ENCODE results near the gene SFXN5.
"Not testable (repeated sequence)": the region's sequence is repeated elsewhere in the genome, so short reads cannot be mapped to it uniquely, and the experiment has no call there.

The SFXN5 gene

GRCh38 chr2:73101626-73102256, 30.2 kb upstream of the SFXN5 start:
- DNase-seq (ENCODE audit: low read depth in 3 of 3): no peak

- no peak for DNase-seq (ENCODE audit: low read depth in 3 of 3)
Measured at GRCh38 chr2:73100956-73101355, 29.4 kb upstream of the SFXN5 start.

GRCh38 chr2:73099486-73099885, 28.0 kb upstream of the SFXN5 start:
- no peak for DNase-seq (ENCODE audit: low read depth in 3 of 3)

GRCh38 chr2:73095910-73096309, 24.4 kb upstream of the SFXN5 start:
- no peak for DNase-seq (ENCODE audit: low read depth in 3 of 3)

- not testable (repeated sequence) for DNase-seq (ENCODE audit: low read depth in 3 of 3)
Measured at GRCh38 chr2:73093601-73094218, 22.2 kb upstream of the SFXN5 start.

GRCh38 chr2:73092146-73092783, 20.8 kb upstream of the SFXN5 start:
- DNase-seq (ENCODE audit: low read depth in 3 of 3): no peak

GRCh38 chr2:73091696-73092095, 20.2 kb upstream of the SFXN5 start:
- DNase-seq (ENCODE audit: low read depth in 3 of 3): no peak

- no peak for DNase-seq (ENCODE audit: low read depth in 3 of 3)
Measured at GRCh38 chr2:73091164-73091563, 19.7 kb upstream of the SFXN5 start.

GRCh38 chr2:73089270-73090030, 17.9 kb upstream of the SFXN5 start:
- no peak for DNase-seq (ENCODE audit: low read depth in 3 of 3)

GRCh38 chr2:73088703-73089102, 17.2 kb upstream of the SFXN5 start:
- no peak for DNase-seq (ENCODE audit: low read depth in 3 of 3)

GRCh38 chr2:73088211-73088610, 16.7 kb upstream of the SFXN5 start:
- no peak for DNase-seq (ENCODE audit: low read depth in 3 of 3)

GRCh38 chr2:73087311-73087710, 15.8 kb upstream of the SFXN5 start:
- DNase-seq (ENCODE audit: low read depth in 3 of 3): no peak

GRCh38 chr2:73085691-73086090, 14.2 kb upstream of the SFXN5 start:
- DNase-seq (ENCODE audit: low read depth in 3 of 3): peak; percentile 68 to 72 (median 71)

GRCh38 chr2:73084971-73085370, 13.5 kb upstream of the SFXN5 start:
- DNase-seq (ENCODE audit: low read depth in 3 of 3): no peak

- DNase-seq (ENCODE audit: low read depth in 3 of 3): no peak
Measured at GRCh38 chr2:73083886-73084800, 12.6 kb upstream of the SFXN5 start.

- no peak for DNase-seq (ENCODE audit: low read depth in 3 of 3)
Measured at GRCh38 chr2:73082523-73083410, 11.3 kb upstream of the SFXN5 start.

GRCh38 chr2:73081181-73081671, 9.7 kb upstream of the SFXN5 start:
- DNase-seq (ENCODE audit: low read depth in 3 of 3): no peak

- no peak for DNase-seq (ENCODE audit: low read depth in 3 of 3)
Measured at GRCh38 chr2:73080321-73081131, 9.0 kb upstream of the SFXN5 start.

- DNase-seq (ENCODE audit: low read depth in 3 of 3): no peak
Measured at GRCh38 chr2:73079636-73080035, 8.1 kb upstream of the SFXN5 start.
